GM12874 (cell line): Measurements from ENCODE around the gene CAPN11.

Experiments used
- TF ChIP-seq, protein P1 (sequence below): IDR thresholded peaks from 2 replicates; pipeline ENCODE4 v1.5.1; 2011; ENCODE audit warnings: low read depth, mild to moderate bottlenecking, control low read depth, low read length, moderate library complexity; ENCODE audit not compliant: insufficient read depth

Gene CAPN11

DNA sequence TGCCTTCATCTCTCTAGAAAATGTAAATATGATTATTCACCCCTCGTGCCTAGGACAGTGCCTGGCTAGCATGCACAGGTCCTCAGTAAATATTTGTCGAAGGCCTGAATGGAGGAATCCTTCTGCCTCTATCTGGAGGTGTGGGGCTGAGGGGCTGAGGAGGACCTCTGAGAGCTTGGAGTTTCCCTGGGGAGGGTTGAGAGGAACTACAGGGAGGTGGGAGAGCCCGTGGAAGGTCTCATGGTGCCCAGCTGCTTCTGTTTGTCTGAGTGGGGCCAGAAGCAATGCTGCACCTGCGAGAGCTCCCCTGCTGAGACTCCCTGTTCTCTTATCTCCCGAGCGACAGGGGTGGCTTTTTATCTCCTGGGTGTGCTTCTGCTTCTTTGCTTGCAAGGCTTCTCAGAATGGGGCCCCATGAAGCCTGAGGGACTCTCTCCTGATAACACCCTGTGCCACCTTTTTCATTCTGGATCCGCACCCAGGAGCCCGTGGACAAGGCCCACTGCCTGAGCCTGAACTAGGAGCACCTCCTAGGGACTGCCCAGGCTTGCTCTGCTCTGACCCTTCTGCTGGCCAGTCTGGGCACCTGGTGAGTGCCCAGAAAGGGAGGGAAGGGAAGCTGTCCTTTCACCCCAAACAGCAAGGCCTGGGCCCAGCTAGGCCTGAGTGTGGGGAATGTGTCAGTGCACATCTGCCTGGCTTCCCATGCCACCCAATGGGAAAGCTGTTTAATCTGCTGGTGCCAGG lies 67.1 kb downstream of the CAPN11 start:
- TF ChIP-seq, protein P1, sequence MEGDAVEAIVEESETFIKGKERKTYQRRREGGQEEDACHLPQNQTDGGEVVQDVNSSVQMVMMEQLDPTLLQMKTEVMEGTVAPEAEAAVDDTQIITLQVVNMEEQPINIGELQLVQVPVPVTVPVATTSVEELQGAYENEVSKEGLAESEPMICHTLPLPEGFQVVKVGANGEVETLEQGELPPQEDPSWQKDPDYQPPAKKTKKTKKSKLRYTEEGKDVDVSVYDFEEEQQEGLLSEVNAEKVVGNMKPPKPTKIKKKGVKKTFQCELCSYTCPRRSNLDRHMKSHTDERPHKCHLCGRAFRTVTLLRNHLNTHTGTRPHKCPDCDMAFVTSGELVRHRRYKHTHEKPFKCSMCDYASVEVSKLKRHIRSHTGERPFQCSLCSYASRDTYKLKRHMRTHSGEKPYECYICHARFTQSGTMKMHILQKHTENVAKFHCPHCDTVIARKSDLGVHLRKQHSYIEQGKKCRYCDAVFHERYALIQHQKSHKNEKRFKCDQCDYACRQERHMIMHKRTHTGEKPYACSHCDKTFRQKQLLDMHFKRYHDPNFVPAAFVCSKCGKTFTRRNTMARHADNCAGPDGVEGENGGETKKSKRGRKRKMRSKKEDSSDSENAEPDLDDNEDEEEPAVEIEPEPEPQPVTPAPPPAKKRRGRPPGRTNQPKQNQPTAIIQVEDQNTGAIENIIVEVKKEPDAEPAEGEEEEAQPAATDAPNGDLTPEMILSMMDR = no peak

DNA sequence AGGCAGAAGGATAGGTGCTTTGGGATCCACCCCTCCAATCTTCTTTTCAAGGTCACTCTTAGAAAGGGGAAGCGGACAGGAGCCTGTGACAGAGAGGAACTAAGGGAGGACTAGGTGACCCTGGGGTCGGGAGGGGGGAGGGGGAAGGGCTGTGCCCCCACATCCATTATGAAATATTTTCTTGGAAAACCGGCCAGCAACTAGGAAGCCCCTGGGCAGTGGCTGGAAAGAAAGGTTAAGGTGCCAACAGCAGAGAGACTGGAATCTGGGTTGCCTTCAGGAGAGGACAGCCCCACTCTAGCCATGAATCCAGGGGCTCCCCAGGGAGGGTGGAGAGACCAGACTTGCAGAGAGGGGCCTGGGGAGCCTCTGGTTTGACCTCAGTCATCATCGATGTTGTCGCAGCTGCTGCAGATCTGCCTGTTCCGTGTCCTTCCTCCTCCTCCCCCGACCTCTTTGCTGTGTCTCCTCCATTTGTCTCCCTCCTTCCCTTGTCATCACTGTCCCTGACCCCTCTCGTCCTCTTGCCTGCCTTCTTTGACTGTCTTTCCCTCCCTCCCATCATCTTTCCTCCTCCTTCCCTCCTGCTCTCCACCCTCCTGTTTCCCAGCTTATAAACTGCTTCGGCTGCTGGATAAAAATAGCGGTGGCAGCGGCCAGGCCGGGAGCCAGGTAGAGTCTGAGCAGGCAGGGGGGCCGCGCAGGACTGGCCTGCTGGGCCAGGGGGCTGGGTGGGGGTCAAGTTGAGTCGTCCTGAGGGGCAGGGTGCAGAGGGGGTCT lies 67.9 kb downstream of the CAPN11 start:
- TF ChIP-seq, protein P1 = no peak

DNA sequence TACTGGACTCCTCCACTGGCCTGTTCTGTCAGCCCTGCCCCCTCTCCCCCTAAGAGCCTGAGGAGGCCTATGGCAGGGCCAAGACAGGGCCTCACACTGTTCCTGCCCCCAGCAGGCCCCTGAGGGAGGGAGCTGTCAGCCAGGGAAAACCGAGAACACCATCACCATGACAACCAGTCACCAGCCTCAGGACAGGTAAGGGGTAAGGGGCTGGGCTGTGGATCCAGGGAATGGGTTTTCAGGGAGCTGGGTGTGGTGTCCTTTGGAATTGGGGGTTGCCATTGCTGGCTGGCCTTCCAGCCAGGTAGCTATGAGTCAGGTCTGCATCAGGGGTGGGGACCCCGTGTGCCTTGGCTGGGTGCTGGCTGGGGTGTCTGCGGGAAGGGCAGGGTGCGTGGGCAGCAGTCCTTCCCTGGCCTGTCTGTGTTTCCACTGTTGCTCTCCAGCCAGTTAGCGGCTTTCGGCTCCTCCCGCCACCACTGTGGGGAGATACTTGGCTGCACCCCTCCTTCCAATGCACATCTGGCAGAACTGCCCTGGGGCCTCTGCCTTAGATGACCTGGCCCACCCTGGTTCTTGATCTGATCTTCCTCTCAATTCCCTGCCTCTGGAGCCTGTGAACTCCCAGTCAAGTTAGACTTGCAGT lies 68.7 kb downstream of the CAPN11 start:
- TF ChIP-seq, protein P1 = no peak

DNA sequence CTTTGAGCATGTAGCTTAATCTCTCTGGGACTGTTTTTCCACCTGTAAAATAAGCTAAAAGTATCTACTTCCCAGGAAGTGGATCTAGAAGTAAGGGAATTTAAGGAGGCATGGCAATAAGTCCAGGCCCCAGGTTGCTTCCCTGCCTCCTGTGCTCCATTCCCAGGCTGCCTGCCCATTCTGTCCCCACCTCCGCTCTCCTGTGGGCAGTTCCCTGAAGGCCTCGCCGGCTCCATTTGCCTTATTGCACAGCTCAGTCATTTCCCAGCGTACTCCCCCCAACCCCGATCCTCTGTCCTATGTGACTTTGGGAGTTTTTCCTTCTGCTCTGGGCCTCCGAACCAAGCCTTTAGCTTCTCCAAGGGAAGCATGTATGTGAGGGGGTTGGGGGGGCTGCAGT lies 69.4 kb downstream of the CAPN11 start:
- TF ChIP-seq, protein P1 = no peak

- TF ChIP-seq, protein P1 = no peak
Measured at GRCh38 chr6:44228433-44228832, 69.8 kb downstream of the CAPN11 start.

GRCh38 chr6:44228836-44229235 lies 70.2 kb downstream of the CAPN11 start:
- TF ChIP-seq, protein P1 = no peak

GRCh38 chr6:44229376-44230033 lies 70.9 kb downstream of the CAPN11 start:
- TF ChIP-seq, protein P1 = no peak
